HG02840 (cell line): ENCODE measurements around the gene SAMD4A.

ENCODE experiments used
- ATAC-seq: cut with Tn5 transposase; IDR thresholded peaks from one replicate; pipeline ENCODE4 v1.9.1; 2021; ENCODE audit warnings: mild to moderate bottlenecking, moderate library complexity, moderate number of reproducible peaks; ENCODE audit not compliant: unreplicated experiment, low FRiP score

Gene SAMD4A

DNA sequence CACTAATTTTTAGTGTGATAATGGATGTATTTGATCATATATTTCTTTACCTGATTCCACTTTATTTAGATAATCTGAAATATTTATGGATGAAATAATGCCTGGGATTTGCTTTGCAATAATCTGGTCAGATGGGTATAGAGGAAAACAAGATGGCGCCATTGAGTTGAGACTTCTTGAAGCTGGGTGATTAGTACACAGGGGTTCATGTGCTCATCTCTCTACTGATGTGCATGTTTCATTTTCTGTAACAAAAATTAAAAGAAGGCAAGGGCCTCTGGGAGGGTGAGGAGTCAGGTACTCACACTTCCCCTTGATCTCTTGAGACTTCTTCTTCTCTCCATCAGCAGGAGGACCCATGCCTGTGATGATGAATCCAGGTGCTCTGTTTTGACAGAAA is 273.9 kb downstream of the SAMD4A start:
- ATAC-seq: no peak
